MCF 10A (cell line): ENCODE data around the gene SLC47A2. TPM values are rescaled to one million over a fixed set of nuclear protein-coding genes. Genes with fewer than 3 reads are reported as not detected.

Experiments
- BruUV-seq: library from RNA; stranded (reverse); fragments of 400-500 nt; replicated peaks from 2 replicates; lab custom pipeline; 2021; lab: Mats Ljungman, UMichigan
- CTCF ChIA-PET: fragments of 300-600 bp; sonication (Branson Sonifier 250); formaldehyde crosslinking; extraction: SDS; loops from one replicate; lab custom pipeline; 2021; ENCODE audit warnings: antibody characterized with exemption, inconsistent platforms; lab: Yijun Ruan, JAX
- POLR2A ChIA-PET: fragments of 300-600, 350-650 bp; sonication (Branson Sonifier 250); formaldehyde crosslinking; extraction: SDS; loops from one replicate; lab custom pipeline; 2020; ENCODE audit warnings: antibody characterized with exemption, inconsistent platforms; lab: Yijun Ruan, JAX
- DNase-seq: peaks from one replicate; pipeline ENCODE4 v3.0.0-alpha.2; 2018; ENCODE audit not compliant: unreplicated experiment
- H3K27ac Mint-ChIP-seq: one replicate; pipeline ENCODE4 v1.8.0; 2022; ENCODE audit warnings: mild to moderate bottlenecking, low read depth, mixed read lengths; ENCODE audit not compliant: unreplicated experiment
- H3K27me3 Mint-ChIP-seq: one replicate; pipeline ENCODE4 v1.8.0; 2022; ENCODE audit warnings: mixed read lengths; ENCODE audit not compliant: insufficient read depth, unreplicated experiment
- H3K36me3 Mint-ChIP-seq: one replicate; pipeline ENCODE4 v1.8.0; 2022; ENCODE audit warnings: mild to moderate bottlenecking, moderate library complexity, mixed read lengths; ENCODE audit not compliant: insufficient read depth, unreplicated experiment
- H3K4me1 Mint-ChIP-seq: one replicate; pipeline ENCODE4 v1.8.0; 2022; ENCODE audit warnings: mixed read lengths; ENCODE audit not compliant: insufficient read depth, unreplicated experiment
- H3K4me3 Mint-ChIP-seq: one replicate; pipeline ENCODE4 v1.8.0; 2022; ENCODE audit warnings: mild to moderate bottlenecking, moderate library complexity, mixed read lengths; ENCODE audit not compliant: unreplicated experiment
- H3K9me3 Mint-ChIP-seq: one replicate; pipeline ENCODE4 v1.8.0; 2022; ENCODE audit warnings: mixed read lengths; ENCODE audit not compliant: unreplicated experiment
- intact Hi-C: fragments of 100-400 bp; cut with micrococcal nuclease; formaldehyde crosslinking; loops from 2 replicates; pipeline ENCODE4 v1.14.1; 2022
- total RNA-seq: library from RNA; stranded (reverse); gene quantifications from 2 replicates; pipeline ENCODE4 v1.2.3, GENCODE V29; 2022
- TF ChIP-seq, protein P1 (sequence below): fragments of 200-600 bp; IDR thresholded peaks from one replicate; pipeline ENCODE4 v1.8.0; 2022; ENCODE audit warnings: antibody characterized with exemption, mild to moderate bottlenecking; ENCODE audit not compliant: unreplicated experiment

SLC47A2 gene
- total RNA-seq, 1 experiment from 2014 or later: 0.54 TPM

DNA sequence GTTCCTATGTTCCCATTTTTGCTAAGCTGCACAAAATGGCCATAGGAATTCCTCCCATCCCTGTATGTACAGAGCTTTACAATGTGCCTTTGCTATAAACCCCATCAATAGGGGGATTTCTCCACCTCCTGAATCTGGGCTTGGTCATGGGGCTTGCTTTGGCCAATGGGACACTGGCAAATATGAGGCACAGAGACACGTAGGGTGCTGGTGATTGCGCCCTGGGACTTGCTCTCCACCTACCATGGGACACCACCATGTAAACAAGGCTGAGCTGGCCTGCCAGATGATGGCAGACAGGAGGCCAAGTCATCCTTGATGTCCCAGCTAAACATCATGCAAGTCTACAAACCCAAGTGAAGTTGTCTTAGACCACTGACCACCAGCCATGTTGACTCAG is 47.0 kb upstream of the SLC47A2 start:
- no peaks in the 10 kb centered on the region for H3K36me3 Mint-ChIP-seq
- no peak overlapping the region for H3K27ac Mint-ChIP-seq
- intact Hi-C loops: no loop called here
- H3K27me3 Mint-ChIP-seq: no peaks in the 10 kb centered on the region
- DNase-seq: no peak
- TF ChIP-seq, protein P1, sequence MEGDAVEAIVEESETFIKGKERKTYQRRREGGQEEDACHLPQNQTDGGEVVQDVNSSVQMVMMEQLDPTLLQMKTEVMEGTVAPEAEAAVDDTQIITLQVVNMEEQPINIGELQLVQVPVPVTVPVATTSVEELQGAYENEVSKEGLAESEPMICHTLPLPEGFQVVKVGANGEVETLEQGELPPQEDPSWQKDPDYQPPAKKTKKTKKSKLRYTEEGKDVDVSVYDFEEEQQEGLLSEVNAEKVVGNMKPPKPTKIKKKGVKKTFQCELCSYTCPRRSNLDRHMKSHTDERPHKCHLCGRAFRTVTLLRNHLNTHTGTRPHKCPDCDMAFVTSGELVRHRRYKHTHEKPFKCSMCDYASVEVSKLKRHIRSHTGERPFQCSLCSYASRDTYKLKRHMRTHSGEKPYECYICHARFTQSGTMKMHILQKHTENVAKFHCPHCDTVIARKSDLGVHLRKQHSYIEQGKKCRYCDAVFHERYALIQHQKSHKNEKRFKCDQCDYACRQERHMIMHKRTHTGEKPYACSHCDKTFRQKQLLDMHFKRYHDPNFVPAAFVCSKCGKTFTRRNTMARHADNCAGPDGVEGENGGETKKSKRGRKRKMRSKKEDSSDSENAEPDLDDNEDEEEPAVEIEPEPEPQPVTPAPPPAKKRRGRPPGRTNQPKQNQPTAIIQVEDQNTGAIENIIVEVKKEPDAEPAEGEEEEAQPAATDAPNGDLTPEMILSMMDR: no peak
- no peak overlapping the region for H3K4me3 Mint-ChIP-seq
- ChIA-PET POLR2A (interaction anchor here (0.6 to 2.0 kb wide), 5 partner anchors 10 to 115 kb away, joined by 3 to 14 read pairs (median 5); partner anchors contain the start of gene ALDH3A2), CTCF (interaction anchor here (0.8 to 7.9 kb wide), 13 partner anchors 9 to 400 kb away, joined by 3 to 120 read pairs (median 11); partner anchors contain the start of genes ALDH3A2 and B9D1)
- H3K9me3 Mint-ChIP-seq: no peaks in the 10 kb centered on the region
- no TSS peak for BruUV-seq
- peaks cover 10% of the 10 kb centered on the region for H3K4me1 Mint-ChIP-seq

DNA sequence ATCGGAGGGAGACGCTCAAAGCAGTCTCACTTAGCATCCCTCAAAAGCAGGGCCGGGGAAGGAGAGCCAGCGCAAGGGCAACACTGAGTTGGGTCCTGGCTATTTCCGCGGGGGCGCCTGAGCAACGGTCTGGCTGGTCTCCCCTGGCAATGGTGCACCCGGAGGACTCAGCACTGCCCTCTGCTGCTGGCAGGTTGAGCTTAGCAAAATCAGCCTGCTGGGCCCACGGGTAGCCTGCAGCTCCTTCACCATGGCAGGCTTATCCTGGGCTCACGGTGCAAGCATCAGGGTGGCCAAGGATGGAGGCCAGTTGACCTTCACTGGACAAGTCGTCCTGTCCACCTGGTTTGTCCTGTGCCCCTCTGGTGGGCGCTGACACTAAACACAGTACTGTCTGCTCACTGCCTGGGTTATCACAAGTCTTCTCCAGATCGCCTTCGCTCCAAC is 46.2 kb upstream of the SLC47A2 start:
- ChIA-PET CTCF (interaction anchor here (0.7 to 7.9 kb wide), 18 partner anchors 10 to 447 kb away, joined by 3 to 120 read pairs (median 6); partner anchors contain the start of genes ALDH3A2 and B9D1), POLR2A (interaction anchor here (0.9 to 2.0 kb wide), 7 partner anchors 9 to 249 kb away, joined by 3 to 14 read pairs (median 5); partner anchors contain the start of gene ALDH3A2)
- H3K4me3 Mint-ChIP-seq: no peak overlapping the region
- H3K27ac Mint-ChIP-seq: no peak overlapping the region
- no peaks in the 10 kb centered on the region for H3K27me3 Mint-ChIP-seq
- no peaks in the 10 kb centered on the region for H3K36me3 Mint-ChIP-seq
- peak; percentile 69 for DNase-seq
- peaks cover 10% of the 10 kb centered on the region for H3K4me1 Mint-ChIP-seq
- no TSS peak for BruUV-seq
- TF ChIP-seq, protein P1: peak; percentile 42
- intact Hi-C loops: loop anchor here (1.0 kb wide), 1 partner anchor 248 kb away; no protein-coding TSS in a partner anchor
- H3K9me3 Mint-ChIP-seq: no peaks in the 10 kb centered on the region

DNA sequence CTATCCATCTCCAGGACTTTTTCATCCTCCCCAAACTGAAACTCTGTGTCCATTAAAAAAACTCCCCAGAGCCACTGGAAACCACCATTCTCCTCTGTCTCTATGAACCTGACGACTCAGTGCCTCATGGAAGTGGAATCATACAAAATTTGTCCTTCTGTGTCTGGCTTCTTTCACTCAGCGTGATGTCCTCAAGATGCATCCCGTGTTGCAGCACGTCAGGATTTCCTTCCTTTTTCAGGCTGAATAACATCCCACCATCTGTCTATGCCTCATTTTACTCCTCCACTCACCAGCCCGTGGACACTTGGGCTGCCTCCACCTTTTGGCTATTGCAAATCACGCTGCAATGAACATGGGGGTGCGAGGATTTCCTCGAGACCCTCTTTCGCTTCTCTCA is 44.4 kb upstream of the SLC47A2 start:
- intact Hi-C loops: no loop called here
- BruUV-seq: no TSS peak
- ChIA-PET CTCF (interaction anchor here (0.6 to 7.9 kb wide), 5 partner anchors 33 to 398 kb away, joined by 3 to 120 read pairs (median 3); partner anchors contain the start of gene B9D1), POLR2A (interaction anchor here (0.9 to 1.0 kb wide), 2 partner anchors 33 to 112 kb away, joined by 3 read pairs; partner anchors contain the start of gene ALDH3A2)
- Mint-ChIP-seq H3K27me3 (no peaks in the 10 kb centered on the region), H3K4me1 (peaks cover 6% of the 10 kb centered on the region), H3K27ac (peak overlapping the region; percentile 29), H3K36me3 (no peaks in the 10 kb centered on the region), H3K9me3 (no peaks in the 10 kb centered on the region), H3K4me3 (no peak overlapping the region)
- TF ChIP-seq, protein P1: no peak
- DNase-seq: no peak
